Measurements from ENCODE around the gene BARX1. TPM values are rescaled to one million over a fixed set of nuclear protein-coding genes. Genes with fewer than 3 reads are reported as not detected.
"Not testable (repeated sequence)": the region's sequence is repeated elsewhere in the genome, so short reads cannot be mapped to it uniquely, and the experiment has no call there.

Gene BARX1
- polyA plus RNA-seq, 3 donors from 2014 or later = not detected

DNA sequence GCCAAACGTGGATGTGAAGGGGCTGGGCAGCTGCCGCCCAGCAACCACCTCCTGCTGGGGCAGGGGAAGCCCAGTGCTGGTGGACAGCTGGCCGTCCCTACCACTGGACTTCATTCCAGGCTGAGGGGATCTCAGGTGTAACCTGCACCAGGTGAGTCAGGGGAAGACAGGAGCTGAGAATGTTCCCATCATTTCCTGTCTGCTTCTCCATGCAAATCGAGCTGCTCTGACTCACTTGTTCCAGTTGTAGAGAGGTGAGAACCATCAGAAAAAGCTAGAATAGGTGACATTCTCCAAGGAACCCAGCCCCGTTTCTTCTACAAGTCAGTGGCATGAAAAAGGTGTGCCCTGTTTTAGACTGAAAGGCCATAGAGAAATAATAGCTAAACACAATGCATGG lies 21.8 kb upstream of the BARX1 start:
- no peak for DNase-seq
- H3K4me3 Mint-ChIP-seq = no peak overlapping the region
- H3K27me3 Mint-ChIP-seq (ENCODE audit: low read depth in 3 of 3) = peaks cover 0 to 5% (median 4%) of the 10 kb centered on the region in 3 donors

DNA sequence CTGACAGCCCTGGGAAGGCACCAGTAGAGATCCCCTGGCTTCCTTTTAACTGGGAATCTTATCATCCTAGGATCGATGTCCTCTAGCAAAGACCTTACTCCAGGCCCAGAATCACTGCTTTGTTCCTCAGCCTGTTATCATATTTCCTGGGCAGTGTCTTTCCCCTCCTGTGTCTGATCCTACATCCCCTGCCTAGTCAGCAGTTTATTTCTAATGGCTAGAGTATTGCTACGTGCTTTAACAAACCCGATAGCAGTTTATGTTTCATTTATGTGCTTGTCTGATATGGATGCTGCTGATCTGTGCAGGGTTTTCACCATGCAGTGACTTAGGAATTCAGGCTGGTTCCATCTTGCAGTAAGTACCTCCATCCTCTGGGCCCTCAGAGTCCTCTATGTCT lies 20.9 kb upstream of the BARX1 start:
- DNase-seq = no peak
- no peaks in the 10 kb centered on the region for H3K36me3 Mint-ChIP-seq
- H3K9me3 Mint-ChIP-seq = peaks cover 0 to 3% (median 0%) of the 10 kb centered on the region in 6 donors
- H3K27me3 Mint-ChIP-seq (ENCODE audit: low read depth in 3 of 3) = peaks cover 0 to 5% (median 2%) of the 10 kb centered on the region in 3 donors
- H3K4me1 Mint-ChIP-seq = no peaks in the 10 kb centered on the region
- no peak overlapping the region for H3K27ac Mint-ChIP-seq
- no peak overlapping the region for H3K4me3 Mint-ChIP-seq

More for the DNA sequence above, 21.8 kb upstream of the BARX1 start:
- Mint-ChIP-seq H3K4me1 (no peaks in the 10 kb centered on the region), H3K36me3 (no peaks in the 10 kb centered on the region), H3K9me3 (peaks cover 0 to 3% (median 0%) of the 10 kb centered on the region in 6 donors), H3K27ac (no peak overlapping the region)

DNA sequence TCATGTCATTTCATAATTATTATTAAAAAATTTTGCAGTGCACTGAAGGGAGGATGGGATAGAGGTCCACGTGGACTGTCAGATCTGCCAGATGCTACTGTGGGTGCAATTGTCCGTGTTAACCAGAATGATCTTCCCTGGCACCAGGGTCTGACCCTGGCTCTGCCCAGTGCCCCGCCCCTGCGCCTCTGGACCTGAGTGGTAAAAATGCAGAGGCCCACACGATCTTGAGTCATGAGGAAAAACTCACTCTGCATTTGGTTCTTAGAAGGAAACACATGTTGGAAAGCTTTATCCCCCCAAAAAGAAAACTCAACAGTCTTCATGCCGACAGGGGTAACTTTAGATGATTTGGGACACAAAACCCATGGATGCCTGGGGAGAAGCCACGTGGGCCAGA lies 20.1 kb upstream of the BARX1 start:
- no peaks in the 10 kb centered on the region for H3K36me3 Mint-ChIP-seq
- H3K4me3 Mint-ChIP-seq = no peak overlapping the region
- no peaks in the 10 kb centered on the region for H3K4me1 Mint-ChIP-seq
- peaks cover 0 to 4% (median 2%) of the 10 kb centered on the region in 3 donors for H3K27me3 Mint-ChIP-seq (ENCODE audit: low read depth in 3 of 3)
- peaks cover 0 to 3% (median 0%) of the 10 kb centered on the region in 6 donors for H3K9me3 Mint-ChIP-seq
- no peak overlapping the region for H3K27ac Mint-ChIP-seq
- DNase-seq = no peak

DNA sequence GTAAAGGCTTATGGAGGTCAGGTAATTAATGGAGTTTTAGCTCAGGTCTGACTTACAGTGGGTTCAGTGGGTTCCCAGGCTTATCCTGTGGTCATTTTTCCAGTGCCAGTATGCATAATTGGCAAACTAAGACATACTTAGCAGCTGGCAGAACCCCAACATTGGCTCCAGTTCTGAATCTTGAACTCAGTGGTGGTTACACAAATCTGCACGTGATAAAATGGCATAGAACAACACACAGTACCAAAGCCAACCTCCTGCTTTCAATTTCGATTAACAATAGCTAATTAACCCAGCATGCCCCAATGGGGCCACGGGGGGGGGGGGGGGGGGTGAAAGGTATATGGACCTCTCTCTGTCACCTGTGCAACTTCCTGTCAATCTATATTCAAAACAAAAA lies 19.0 kb upstream of the BARX1 start:
- peaks cover 0 to 4% (median 2%) of the 10 kb centered on the region in 3 donors for H3K27me3 Mint-ChIP-seq (ENCODE audit: low read depth in 3 of 3)

DNA sequence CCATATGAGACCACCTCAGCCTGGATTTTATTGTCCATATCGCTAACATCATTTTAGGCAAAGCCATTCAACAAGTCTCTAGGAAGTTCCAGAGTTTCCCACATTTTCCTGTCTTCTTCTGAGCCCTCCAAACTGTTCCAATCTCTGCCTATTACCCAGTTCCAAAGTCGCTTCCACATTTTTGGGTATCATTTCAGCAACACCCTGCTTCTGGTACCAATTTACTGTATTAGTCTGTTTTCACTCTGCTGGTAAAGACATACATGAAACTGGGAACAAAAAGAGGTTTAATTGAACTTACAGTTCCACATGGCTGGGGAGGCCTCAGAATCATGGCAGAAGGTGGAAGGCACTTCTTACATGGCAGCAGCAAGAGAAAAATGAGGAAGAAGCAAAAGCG lies 17.5 kb upstream of the BARX1 start:
- not testable (repeated sequence) for DNase-seq; H3K27ac Mint-ChIP-seq; H3K27me3 Mint-ChIP-seq (ENCODE audit: low read depth in 3 of 3); H3K4me3 Mint-ChIP-seq; H3K9me3 Mint-ChIP-seq; H3K4me1 Mint-ChIP-seq; H3K36me3 Mint-ChIP-seq

More for the DNA sequence above, 19.0 kb upstream of the BARX1 start:
- Mint-ChIP-seq H3K9me3 (peaks cover 0 to 3% (median 0%) of the 10 kb centered on the region in 6 donors), H3K27ac (no peak overlapping the region), H3K4me1 (no peaks in the 10 kb centered on the region), H3K36me3 (no peaks in the 10 kb centered on the region), H3K4me3 (no peak overlapping the region)
- DNase-seq = no peak

DNA sequence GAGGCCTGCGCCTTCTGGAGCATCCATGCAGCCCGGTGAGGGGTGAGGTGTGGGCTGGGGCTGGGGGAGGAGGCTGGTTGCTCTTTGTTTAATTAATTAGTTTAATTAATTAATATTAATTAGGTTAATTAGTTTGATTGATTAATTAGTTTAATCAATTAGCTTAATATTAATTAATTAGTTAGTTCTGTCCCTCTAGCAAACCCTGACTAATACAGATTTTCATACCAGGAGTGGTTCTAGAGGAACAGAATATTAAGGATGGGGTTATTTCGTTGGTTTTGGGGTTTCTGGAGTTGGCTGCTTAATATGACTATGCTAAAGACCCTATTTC lies 14.1 kb upstream of the BARX1 start:
- Mint-ChIP-seq H3K27me3 (ENCODE audit: low read depth in 3 of 3) (peaks cover 2 to 9% (median 5%) of the 10 kb centered on the region in 3 donors), H3K4me3 (no peak overlapping the region), H3K9me3 (peaks cover 0 to 3% (median 0%) of the 10 kb centered on the region in 6 donors), H3K4me1 (no peaks in the 10 kb centered on the region), H3K36me3 (no peaks in the 10 kb centered on the region), H3K27ac (no peak overlapping the region)
- no peak for DNase-seq

DNA sequence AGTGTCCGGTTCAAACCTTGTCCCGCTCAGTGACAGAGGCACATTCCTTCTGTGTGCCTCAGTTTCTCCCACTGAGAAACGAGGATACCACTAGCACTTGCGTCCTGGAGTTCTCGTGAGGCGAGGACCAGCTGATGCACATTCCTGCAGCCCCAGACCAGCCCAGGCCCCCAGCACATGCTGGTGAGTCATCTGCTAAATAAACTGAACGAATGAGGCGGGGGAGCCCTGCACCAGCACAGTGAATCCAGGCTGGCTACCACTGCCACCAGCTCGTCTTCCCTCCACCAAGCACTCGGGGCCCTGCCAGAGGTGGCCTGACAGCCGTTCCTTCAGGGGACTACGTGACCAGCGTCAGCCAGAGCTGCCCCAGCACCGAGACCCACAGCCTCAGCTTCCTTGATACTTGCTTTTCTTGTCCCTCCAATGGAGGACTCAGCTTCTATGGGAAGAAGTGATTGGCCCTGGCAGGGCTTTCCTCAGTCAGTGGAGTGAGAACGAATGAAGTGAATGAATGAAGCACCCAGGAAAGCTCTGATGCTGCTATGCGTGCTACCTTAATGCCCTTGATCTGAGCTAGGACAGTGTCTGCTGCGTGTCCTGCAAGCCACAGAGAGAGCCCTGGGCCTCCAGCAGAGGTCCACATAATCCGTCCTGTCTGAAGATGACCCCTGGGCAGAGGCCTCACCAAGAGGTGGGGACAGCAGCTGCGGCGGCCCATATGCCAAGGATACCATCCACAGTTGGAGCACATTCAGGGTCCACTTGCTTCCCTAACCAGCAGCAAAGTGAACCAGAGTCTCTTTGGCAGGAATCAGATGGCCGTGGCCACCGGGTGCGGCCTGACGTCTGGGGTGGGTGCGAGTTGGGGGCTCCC lies 13.5 kb upstream of the BARX1 start:
- Mint-ChIP-seq H3K4me1 (no peaks in the 10 kb centered on the region), H3K27me3 (ENCODE audit: low read depth in 3 of 3) (peaks cover 2 to 9% (median 5%) of the 10 kb centered on the region in 3 donors), H3K36me3 (no peaks in the 10 kb centered on the region), H3K4me3 (no peak overlapping the region), H3K9me3 (peaks cover 0 to 3% (median 0%) of the 10 kb centered on the region in 6 donors), H3K27ac (no peak overlapping the region)
- DNase-seq = no peak

DNA sequence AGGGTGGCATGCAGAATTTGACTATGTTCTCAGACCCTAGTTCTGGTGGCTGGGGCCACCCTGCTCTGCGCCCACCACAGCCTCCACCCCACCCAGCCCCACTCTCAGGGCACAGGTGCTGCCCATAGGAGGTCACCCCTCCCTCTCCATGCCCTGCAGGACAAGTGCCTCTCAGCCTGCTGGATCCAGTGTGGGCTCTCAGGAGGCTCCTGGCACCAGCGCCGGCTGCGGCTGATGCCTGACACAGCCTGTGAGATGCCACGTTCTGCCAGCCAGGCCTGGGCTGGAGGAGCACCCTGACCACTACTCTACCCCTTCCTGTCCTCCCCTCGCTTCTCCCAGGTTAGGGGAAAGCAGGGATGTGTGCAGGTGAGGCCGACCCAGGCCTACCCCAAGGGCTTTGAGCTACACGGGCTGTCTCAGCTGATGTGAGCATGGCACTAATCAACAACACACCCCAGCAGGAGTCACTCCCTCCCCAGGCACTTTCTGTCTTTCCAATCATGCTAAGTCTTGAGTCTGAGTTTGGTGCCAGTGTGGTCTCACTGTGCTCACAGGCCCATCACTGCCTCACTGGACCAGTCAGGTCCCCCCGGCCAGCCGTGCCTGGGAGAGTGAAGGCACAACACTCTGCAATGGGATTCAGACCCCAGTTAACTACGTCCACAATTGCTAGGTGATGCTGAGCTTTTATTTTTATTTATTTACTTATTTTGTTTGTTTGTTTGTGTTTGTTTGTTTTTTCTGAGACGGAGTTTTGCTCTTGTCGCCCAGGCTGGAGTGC lies 12.1 kb upstream of the BARX1 start:
- H3K27ac Mint-ChIP-seq = no peak overlapping the region
- no peak overlapping the region for H3K4me3 Mint-ChIP-seq
- no peaks in the 10 kb centered on the region for H3K36me3 Mint-ChIP-seq
- peaks cover 2 to 8% (median 5%) of the 10 kb centered on the region in 3 donors for H3K27me3 Mint-ChIP-seq (ENCODE audit: low read depth in 3 of 3)
- H3K4me1 Mint-ChIP-seq = peaks cover 8 to 11% of the 10 kb centered on the region in 2 donors
- H3K9me3 Mint-ChIP-seq = no peaks in the 10 kb centered on the region
- no peak for DNase-seq

DNA sequence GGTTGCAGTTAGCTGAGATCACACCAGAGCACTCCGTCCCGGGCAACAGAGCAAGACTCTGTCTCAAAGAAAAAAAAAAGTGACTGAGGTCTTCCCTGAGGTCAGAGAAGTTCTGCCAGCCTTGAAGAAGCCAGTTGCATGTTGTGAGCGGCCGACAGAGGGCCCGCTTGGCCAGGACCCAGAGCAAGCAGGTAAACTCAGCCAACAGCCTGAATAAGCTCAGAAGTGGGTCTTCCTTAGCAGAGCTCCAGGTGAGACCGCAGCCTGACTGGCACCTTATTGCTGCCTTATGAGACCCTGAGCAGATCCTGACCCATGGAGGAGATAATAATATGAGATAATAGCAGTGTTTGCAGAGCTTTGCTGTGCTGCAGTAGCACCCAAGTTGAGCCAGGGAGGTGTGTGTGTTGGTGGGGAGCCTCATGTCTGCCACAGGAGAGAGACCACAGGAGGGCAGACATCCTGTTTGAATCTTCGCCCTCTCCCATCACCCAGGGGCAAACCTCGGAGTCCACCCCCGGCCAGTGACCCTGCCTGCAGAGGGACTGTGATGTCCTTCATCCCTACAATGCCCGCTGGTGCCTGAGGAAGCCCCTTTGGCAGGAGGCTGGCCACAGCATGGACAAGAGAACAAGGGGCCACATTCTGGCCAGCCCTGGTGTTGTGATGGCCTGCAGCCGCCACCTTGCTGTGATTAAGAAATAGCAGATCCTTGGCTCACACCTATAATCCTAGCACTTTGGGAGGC lies 10.8 kb upstream of the BARX1 start:
- no peaks in the 10 kb centered on the region for H3K36me3 Mint-ChIP-seq
- H3K4me1 Mint-ChIP-seq = peaks cover 11 to 13% of the 10 kb centered on the region in 2 donors
- no peak for DNase-seq
- H3K27ac Mint-ChIP-seq = no peak overlapping the region
- no peaks in the 10 kb centered on the region for H3K9me3 Mint-ChIP-seq
- H3K27me3 Mint-ChIP-seq (ENCODE audit: low read depth in 3 of 3) = peaks cover 4 to 11% (median 10%) of the 10 kb centered on the region in 3 donors
- no peak overlapping the region for H3K4me3 Mint-ChIP-seq

DNA sequence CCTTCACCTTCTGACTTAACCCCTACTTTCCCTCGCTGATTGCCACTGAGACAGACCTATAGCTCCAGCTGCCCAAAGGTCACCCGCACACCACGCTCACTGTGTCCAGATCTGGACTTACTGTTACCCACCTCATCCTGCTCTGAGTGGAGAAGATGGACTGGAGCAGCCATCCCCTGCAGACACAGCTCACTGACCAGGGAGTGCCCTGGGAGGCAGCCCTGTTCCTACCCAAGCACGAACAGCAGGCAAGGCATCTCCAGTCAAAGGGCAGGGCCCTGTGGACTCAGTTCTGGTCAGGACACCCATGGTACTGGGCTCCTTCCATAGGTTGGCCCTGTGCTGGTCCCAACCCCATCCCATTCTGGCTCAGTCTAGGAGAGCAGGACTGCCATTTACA lies 9.5 kb upstream of the BARX1 start:
- Mint-ChIP-seq H3K4me3 (no peak overlapping the region), H3K9me3 (no peaks in the 10 kb centered on the region), H3K4me1 (peaks cover 15 to 21% of the 10 kb centered on the region in 2 donors), H3K27me3 (ENCODE audit: low read depth in 3 of 3) (peaks cover 6 to 13% (median 13%) of the 10 kb centered on the region in 3 donors), H3K36me3 (no peaks in the 10 kb centered on the region), H3K27ac (no peak overlapping the region)
- no peak for DNase-seq

DNA sequence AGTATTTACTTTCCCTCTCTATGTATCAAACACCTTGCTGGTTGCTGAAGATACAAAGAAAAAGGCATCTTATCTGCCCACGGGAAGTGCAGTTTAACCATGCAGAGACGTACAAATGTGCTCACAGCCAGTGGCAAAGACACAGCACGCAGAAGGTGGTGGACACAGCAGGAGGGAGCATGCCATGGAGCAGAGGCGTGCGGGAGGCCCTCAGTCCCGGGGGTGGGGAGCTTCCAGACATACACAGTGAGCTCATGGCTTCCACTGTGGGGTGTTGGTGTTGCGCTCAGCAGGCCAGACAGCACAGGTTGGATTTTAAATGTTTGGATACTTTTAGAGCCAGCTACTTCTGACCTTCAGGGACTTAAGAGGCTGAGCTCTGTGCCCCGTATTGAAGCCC lies 8.8 kb upstream of the BARX1 start:
- H3K4me3 Mint-ChIP-seq = no peak overlapping the region
- no peak for DNase-seq
- H3K36me3 Mint-ChIP-seq = no peaks in the 10 kb centered on the region
- no peaks in the 10 kb centered on the region for H3K9me3 Mint-ChIP-seq
- peaks cover 8 to 15% (median 14%) of the 10 kb centered on the region in 3 donors for H3K27me3 Mint-ChIP-seq (ENCODE audit: low read depth in 3 of 3)
- H3K27ac Mint-ChIP-seq = no peak overlapping the region
- H3K4me1 Mint-ChIP-seq = peaks cover 19 to 24% of the 10 kb centered on the region in 2 donors

DNA sequence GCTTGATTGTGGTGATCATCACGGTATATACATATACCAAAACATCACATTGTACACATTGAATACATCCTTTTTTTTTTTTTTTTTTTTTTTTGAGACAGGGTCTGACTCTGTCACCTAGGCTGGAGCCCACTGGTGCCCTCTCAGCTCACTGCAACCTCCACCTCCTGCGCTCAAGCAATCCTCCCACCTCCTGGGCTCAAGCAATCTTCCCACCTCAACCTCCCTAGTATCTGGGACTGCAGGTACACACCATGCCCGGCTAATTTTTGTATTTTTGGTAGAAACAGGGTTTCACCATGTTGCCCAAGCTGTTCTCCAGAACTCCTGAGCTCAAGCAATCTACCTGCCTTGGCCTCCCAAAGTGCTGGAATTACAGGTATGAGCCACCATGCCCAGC lies 8.3 kb upstream of the BARX1 start:
- not testable (repeated sequence) for H3K9me3 Mint-ChIP-seq, H3K36me3 Mint-ChIP-seq, H3K4me3 Mint-ChIP-seq, DNase-seq, H3K27ac Mint-ChIP-seq
- peaks cover 8 to 16% (median 14%) of the 10 kb centered on the region in 3 donors for H3K27me3 Mint-ChIP-seq (ENCODE audit: low read depth in 3 of 3)
- H3K4me1 Mint-ChIP-seq = peaks cover 19 to 28% of the 10 kb centered on the region in 2 donors

DNA sequence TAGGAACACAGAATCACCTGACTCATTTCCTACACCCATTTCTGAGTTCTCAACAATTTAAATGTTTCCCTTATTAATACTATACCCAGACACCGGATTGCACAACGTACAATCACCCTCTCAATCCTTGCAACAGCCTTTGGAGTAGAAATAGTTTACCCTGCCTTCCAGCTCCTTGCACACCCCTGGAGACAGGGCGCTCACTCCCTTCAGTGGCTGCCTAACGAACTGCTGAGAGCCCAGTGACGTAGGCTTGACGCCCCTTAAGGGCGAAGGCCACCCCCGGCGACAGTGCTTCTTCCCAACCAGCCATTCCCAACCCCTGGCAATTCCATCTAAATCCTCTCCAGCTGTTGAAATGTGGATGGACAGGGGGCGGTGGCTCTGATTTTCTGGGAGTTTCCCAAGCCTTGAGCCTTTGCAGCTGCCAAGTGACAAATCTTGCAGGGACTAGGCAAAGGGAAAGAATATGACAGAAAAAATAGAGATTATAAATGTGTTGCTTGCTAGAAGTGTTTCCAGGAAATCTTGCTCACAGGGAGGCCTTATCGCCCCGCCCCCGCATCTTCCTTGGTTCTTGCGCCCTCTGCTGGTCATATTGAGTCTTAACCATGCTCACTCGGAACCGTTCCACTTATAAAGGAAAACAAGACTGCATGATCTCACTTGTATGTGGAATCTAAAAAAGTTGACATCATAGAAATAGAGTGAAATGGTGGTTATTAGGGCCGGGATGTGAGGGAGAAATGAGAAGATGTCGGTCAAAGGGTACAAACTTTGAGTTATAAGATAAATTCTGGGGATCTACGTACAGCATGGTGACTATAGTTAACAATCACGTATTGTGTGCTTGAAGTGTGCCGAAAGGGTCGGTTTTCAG lies 7.6 kb upstream of the BARX1 start:
- Mint-ChIP-seq H3K27me3 (ENCODE audit: low read depth in 3 of 3) (peaks cover 8 to 16% (median 14%) of the 10 kb centered on the region in 3 donors), H3K4me3 (no peak overlapping the region), H3K27ac (no peak overlapping the region), H3K36me3 (no peaks in the 10 kb centered on the region), H3K4me1 (peaks cover 19 to 28% of the 10 kb centered on the region in 2 donors), H3K9me3 (no peaks in the 10 kb centered on the region)
- peak; percentile 62 to 69 (median 65) for DNase-seq
